Stomach (tissue), 4 donors: ENCODE measurements around the gene CDHR4.

Experiments
- CTCF ChIP-seq, 7 experiments: fragments of 450-650 bp in 4 of 7; fragments of 200-600 bp in 3 of 7; sonication (generic) in 3 of 7; IDR thresholded peaks; one replicate each; pipeline ENCODE4 v1.5.1; 2016 to 2019; ENCODE audit warnings: antibody characterized with exemption in 7 of 7, control low read depth in 2 of 7, mild to moderate bottlenecking in 1 of 7
- EP300 ChIP-seq: sonication (generic); formaldehyde crosslinking; IDR thresholded peaks from one replicate; pipeline ENCODE4 v1.6.1; 2017; ENCODE audit warnings: antibody characterized with exemption
- POLR2A ChIP-seq, 4 donors: fragments of 450-650 bp; IDR thresholded peaks; one replicate each; pipeline ENCODE4 v1.6.1; 2016; ENCODE audit warnings: antibody characterized with exemption in 4 of 4, control low read depth in 2 of 4, mild to moderate bottlenecking in 1 of 4, moderate library complexity in 1 of 4
- POLR2AphosphoS5 ChIP-seq, 3 donors: sonication (generic); formaldehyde crosslinking; IDR thresholded peaks; one replicate each; pipeline ENCODE4 v1.6.1; 2016; ENCODE audit warnings: antibody characterized with exemption in 3 of 3

GRCh38 chr3:49801160-49801559, 1.5 kb upstream of the CDHR4 start:
- no peak for TF ChIP-seq CTCF (IDR thresholded peaks at IDR 0.05)
- no peak for TF ChIP-seq POLR2AphosphoS5 (IDR thresholded peaks at IDR 0.05)
- TF ChIP-seq EP300: no peak
- no peak for TF ChIP-seq POLR2A (IDR thresholded peaks at IDR 0.05)
